Measurements from ENCODE around the gene MYORG. TPM values are rescaled to one million over a fixed set of nuclear protein-coding genes. Genes with fewer than 3 reads are reported as not detected.

Gene MYORG
- total RNA-seq, 1 experiment from 2014 or later: 0.45 TPM

DNA sequence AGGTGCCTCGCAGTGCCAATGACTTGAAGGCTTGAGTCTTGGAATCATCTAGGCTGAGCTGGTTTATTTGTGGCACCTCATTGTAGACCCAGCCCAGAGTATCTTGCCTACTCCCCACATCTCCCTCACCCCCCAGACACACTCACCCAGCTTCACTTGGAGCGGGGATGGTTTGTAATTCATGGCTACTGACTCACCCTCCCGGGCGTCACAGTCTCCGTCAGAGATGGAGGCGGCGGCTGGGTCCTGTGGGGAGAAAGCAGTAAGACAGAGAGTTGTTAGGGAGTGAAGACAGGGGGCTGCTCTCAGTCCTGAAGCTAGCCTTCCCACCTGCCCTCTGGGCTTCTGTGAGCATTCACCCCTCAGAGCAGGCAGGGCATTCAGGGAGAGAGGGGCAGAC is 29.0 kb upstream of the MYORG start:
- Histone ChIP-seq H3K9ac (ENCODE audit: low read length) (no peak overlapping the region), H3K27ac (ENCODE audit: low read length) (no peak overlapping the region), H2AFZ (ENCODE audit: low read length) (no peak overlapping the region), H3K4me1 (ENCODE audit: low read length) (no peaks in the 10 kb centered on the region), H3K27me3 (ENCODE audit: low read length) (no peaks in the 10 kb centered on the region), H3K9me3 (ENCODE audit: low read length) (no peaks in the 10 kb centered on the region), H4K20me1 (ENCODE audit: insufficient read depth, low read depth, low read length) (peaks cover 7% of the 10 kb centered on the region; the same call in 1 of the 2 replicates), H3K79me2 (ENCODE audit: low read length) (no peaks in the 10 kb centered on the region), H3K4me2 (ENCODE audit: low read depth, low read length, poor library complexity, severe bottlenecking) (no peak overlapping the region), H3K9me2 (replicated peaks; ENCODE audit: insufficient read depth, low read length) (no peaks in the 10 kb centered on the region), H3K36me3 (ENCODE audit: insufficient read depth, low read length) (no peaks in the 10 kb centered on the region), H3K4me3 (ENCODE audit: low read length) (no peak overlapping the region)
- no peak for DNase-seq

- H3K27ac ChIP-seq (ENCODE audit: low read length): no peak overlapping the region
- no peaks in the 10 kb centered on the region for H3K36me3 ChIP-seq (ENCODE audit: insufficient read depth, low read length)
- H3K4me1 ChIP-seq (ENCODE audit: low read length): no peaks in the 10 kb centered on the region
- H3K79me2 ChIP-seq (ENCODE audit: low read length): no peaks in the 10 kb centered on the region
- no peaks in the 10 kb centered on the region; the same call in 1 of the 2 replicates for H4K20me1 ChIP-seq (ENCODE audit: insufficient read depth, low read depth, low read length)
- no peaks in the 10 kb centered on the region for H3K9me2 ChIP-seq (replicated peaks; ENCODE audit: insufficient read depth, low read length)
- DNase-seq: peak; percentile 75
- H3K4me2 ChIP-seq (ENCODE audit: low read depth, low read length, poor library complexity, severe bottlenecking): no peak overlapping the region
- H3K27me3 ChIP-seq (ENCODE audit: low read length): no peaks in the 10 kb centered on the region
- no peaks in the 10 kb centered on the region for H3K9me3 ChIP-seq (ENCODE audit: low read length)
- no peak overlapping the region for H3K9ac ChIP-seq (ENCODE audit: low read length)
- H3K4me3 ChIP-seq (ENCODE audit: low read length): no peak overlapping the region
- no peak overlapping the region for H2AFZ ChIP-seq (ENCODE audit: low read length)
These were observed 27.1 kb upstream of the MYORG start for GRCh38 chr9:34403554-34404380.

- H4K20me1 ChIP-seq (ENCODE audit: insufficient read depth, low read depth, low read length): no peaks in the 10 kb centered on the region
- H3K9me2 ChIP-seq (replicated peaks; ENCODE audit: insufficient read depth, low read length): no peaks in the 10 kb centered on the region
- no peaks in the 10 kb centered on the region for H3K9me3 ChIP-seq (ENCODE audit: low read length)
- no peaks in the 10 kb centered on the region for H3K27me3 ChIP-seq (ENCODE audit: low read length)
- H3K79me2 ChIP-seq (ENCODE audit: low read length): no peaks in the 10 kb centered on the region
- no peak overlapping the region for H3K4me3 ChIP-seq (ENCODE audit: low read length)
- H3K27ac ChIP-seq (ENCODE audit: low read length): no peak overlapping the region
- H2AFZ ChIP-seq (ENCODE audit: low read length): no peak overlapping the region
- no peaks in the 10 kb centered on the region for H3K36me3 ChIP-seq (ENCODE audit: insufficient read depth, low read length)
- H3K9ac ChIP-seq (ENCODE audit: low read length): no peak overlapping the region
- H3K4me1 ChIP-seq (ENCODE audit: low read length): no peaks in the 10 kb centered on the region
- no peak overlapping the region for H3K4me2 ChIP-seq (ENCODE audit: low read depth, low read length, poor library complexity, severe bottlenecking)
- DNase-seq: no peak
These were observed 24.2 kb upstream of the MYORG start for GRCh38 chr9:34400686-34401602.

- Histone ChIP-seq H3K9me3 (ENCODE audit: low read length) (no peaks in the 10 kb centered on the region), H3K27ac (ENCODE audit: low read length) (no peak overlapping the region), H3K4me3 (ENCODE audit: low read length) (no peak overlapping the region), H3K4me1 (ENCODE audit: low read length) (no peaks in the 10 kb centered on the region), H3K9me2 (replicated peaks; ENCODE audit: insufficient read depth, low read length) (no peaks in the 10 kb centered on the region), H4K20me1 (ENCODE audit: insufficient read depth, low read depth, low read length) (no peaks in the 10 kb centered on the region), H3K79me2 (ENCODE audit: low read length) (no peaks in the 10 kb centered on the region), H2AFZ (ENCODE audit: low read length) (no peak overlapping the region), H3K4me2 (ENCODE audit: low read depth, low read length, poor library complexity, severe bottlenecking) (no peak overlapping the region), H3K9ac (ENCODE audit: low read length) (no peak overlapping the region), H3K27me3 (ENCODE audit: low read length) (no peaks in the 10 kb centered on the region), H3K36me3 (ENCODE audit: insufficient read depth, low read length) (no peaks in the 10 kb centered on the region)
- no peak for DNase-seq
These were observed 23.6 kb upstream of the MYORG start for GRCh38 chr9:34400275-34400674.

GRCh38 chr9:34399729-34400128 is 23.0 kb upstream of the MYORG start:
- Histone ChIP-seq H3K27me3 (ENCODE audit: low read length) (no peaks in the 10 kb centered on the region), H4K20me1 (ENCODE audit: insufficient read depth, low read depth, low read length) (no peaks in the 10 kb centered on the region)
- DNase-seq: no peak

GRCh38 chr9:34398875-34399274 is 22.2 kb upstream of the MYORG start:
- Histone ChIP-seq H3K27ac (ENCODE audit: low read length) (no peak overlapping the region), H3K36me3 (ENCODE audit: insufficient read depth, low read length) (no peaks in the 10 kb centered on the region), H3K9me2 (replicated peaks; ENCODE audit: insufficient read depth, low read length) (no peaks in the 10 kb centered on the region), H3K4me2 (ENCODE audit: low read depth, low read length, poor library complexity, severe bottlenecking) (no peak overlapping the region), H3K27me3 (ENCODE audit: low read length) (no peaks in the 10 kb centered on the region), H3K79me2 (ENCODE audit: low read length) (no peaks in the 10 kb centered on the region), H3K9me3 (ENCODE audit: low read length) (no peaks in the 10 kb centered on the region), H2AFZ (ENCODE audit: low read length) (no peak overlapping the region), H3K4me3 (ENCODE audit: low read length) (no peak overlapping the region), H4K20me1 (ENCODE audit: insufficient read depth, low read depth, low read length) (no peaks in the 10 kb centered on the region), H3K9ac (ENCODE audit: low read length) (no peak overlapping the region), H3K4me1 (ENCODE audit: low read length) (no peaks in the 10 kb centered on the region)
- no peak for DNase-seq

More at GRCh38 chr9:34399729-34400128, 23.0 kb upstream of the MYORG start:
- Histone ChIP-seq H3K79me2 (ENCODE audit: low read length) (no peaks in the 10 kb centered on the region), H3K9ac (ENCODE audit: low read length) (no peak overlapping the region), H3K4me2 (ENCODE audit: low read depth, low read length, poor library complexity, severe bottlenecking) (no peak overlapping the region), H3K4me1 (ENCODE audit: low read length) (no peaks in the 10 kb centered on the region), H3K27ac (ENCODE audit: low read length) (no peak overlapping the region), H3K36me3 (ENCODE audit: insufficient read depth, low read length) (no peaks in the 10 kb centered on the region), H3K9me3 (ENCODE audit: low read length) (no peaks in the 10 kb centered on the region), H2AFZ (ENCODE audit: low read length) (no peak overlapping the region), H3K4me3 (ENCODE audit: low read length) (no peak overlapping the region), H3K9me2 (replicated peaks; ENCODE audit: insufficient read depth, low read length) (no peaks in the 10 kb centered on the region)

GRCh38 chr9:34396276-34397214 is 19.8 kb upstream of the MYORG start:
- H2AFZ ChIP-seq (ENCODE audit: low read length): no peak overlapping the region
- no peaks in the 10 kb centered on the region for H3K27me3 ChIP-seq (ENCODE audit: low read length)
- DNase-seq: no peak
- no peaks in the 10 kb centered on the region for H3K4me1 ChIP-seq (ENCODE audit: low read length)
- no peaks in the 10 kb centered on the region for H3K9me3 ChIP-seq (ENCODE audit: low read length)
- no peak overlapping the region for H3K27ac ChIP-seq (ENCODE audit: low read length)
- no peak overlapping the region for H3K4me2 ChIP-seq (ENCODE audit: low read depth, low read length, poor library complexity, severe bottlenecking)
- H3K9ac ChIP-seq (ENCODE audit: low read length): no peak overlapping the region
- H3K4me3 ChIP-seq (ENCODE audit: low read length): no peak overlapping the region
- no peaks in the 10 kb centered on the region for H4K20me1 ChIP-seq (ENCODE audit: insufficient read depth, low read depth, low read length)
- H3K36me3 ChIP-seq (ENCODE audit: insufficient read depth, low read length): no peaks in the 10 kb centered on the region
- H3K79me2 ChIP-seq (ENCODE audit: low read length): no peaks in the 10 kb centered on the region
- no peaks in the 10 kb centered on the region for H3K9me2 ChIP-seq (replicated peaks; ENCODE audit: insufficient read depth, low read length)
